NCI-H748 (cell line): ENCODE results near the gene DNAI4.

Source experiments
- DNase-seq: peaks from one replicate; lab custom pipeline; 2025; ENCODE audit not compliant: unreplicated experiment; lab: John Stamatoyannopoulos, UW

Gene DNAI4

DNA sequence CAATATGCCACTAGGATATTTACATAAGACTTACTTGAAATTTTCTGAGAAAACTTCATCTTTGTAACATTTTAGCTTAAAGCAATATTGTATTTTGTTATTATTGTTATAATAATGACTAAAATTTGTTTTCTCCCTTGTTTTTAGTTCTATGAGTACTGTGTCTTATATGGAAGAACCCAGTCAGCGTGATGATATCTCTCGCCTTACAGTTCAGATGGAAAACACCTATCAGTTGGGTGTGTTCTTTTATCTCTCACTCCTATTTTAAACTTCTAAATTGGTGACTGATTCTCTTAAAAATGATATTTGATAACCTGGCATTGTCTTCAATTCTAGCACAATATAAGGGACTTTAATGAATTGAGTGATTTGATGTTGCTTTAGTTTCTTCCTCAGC lies 154.4 kb downstream of the DNAI4 start:
- DNase-seq, result no peak

DNA sequence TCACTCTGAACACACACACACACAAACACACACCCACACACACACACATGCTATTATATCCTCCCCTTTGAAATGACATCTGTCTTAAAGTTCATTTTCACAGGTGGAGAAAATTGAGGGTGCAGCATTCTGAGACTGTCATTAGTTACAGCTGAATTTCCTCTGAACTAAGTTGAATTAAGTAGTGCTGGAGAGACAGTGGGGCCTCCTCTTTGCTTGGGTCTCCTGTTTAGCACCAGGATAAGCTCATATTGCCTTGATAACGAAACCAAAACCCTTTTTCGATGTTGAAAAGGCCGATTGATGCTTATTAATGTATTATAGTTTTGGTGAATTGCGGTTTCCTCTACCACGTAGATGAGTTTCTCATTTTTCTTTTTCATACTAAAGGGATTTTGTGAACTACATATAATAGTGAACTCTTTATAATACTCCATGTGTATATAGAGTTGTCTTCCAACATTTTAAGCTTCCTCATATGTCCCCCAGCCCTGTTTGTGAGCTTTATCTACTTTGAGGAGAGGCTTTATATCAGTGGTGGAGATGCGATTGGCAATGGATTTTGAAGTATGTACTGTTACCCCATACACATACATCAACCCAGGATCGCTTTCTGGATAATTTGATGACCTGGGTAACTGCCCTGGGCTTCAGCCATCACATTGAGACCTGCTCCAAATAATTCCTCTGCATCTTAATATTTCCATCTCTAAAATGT lies 155.0 kb downstream of the DNAI4 start:
- DNase-seq, result no peak

DNA sequence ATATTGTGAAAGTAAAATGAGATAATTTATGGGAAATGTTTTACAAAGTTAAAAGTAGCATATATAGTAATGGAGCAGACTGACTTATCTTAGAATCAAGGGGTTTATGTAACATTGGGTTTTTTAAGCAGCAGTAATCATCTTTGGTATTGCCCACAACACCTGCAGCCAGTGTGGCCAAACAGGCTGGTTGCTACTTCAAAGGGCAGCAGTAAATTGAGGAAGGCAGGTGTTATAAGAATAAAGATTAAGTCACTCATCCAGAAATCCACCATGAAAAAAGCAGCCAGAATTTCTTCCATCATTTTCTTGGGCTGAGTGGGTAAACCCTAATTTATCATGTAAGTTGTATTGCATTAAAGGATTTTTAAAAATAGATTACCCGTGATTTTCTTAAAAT lies 155.7 kb downstream of the DNAI4 start:
- peak; percentile 18 for DNase-seq

GRCh38 chr1:66767626-66768025 lies 157.0 kb downstream of the DNAI4 start:
- DNase-seq, result no peak

- DNase-seq, result peak; percentile 64
Observed at GRCh38 chr1:66764994-66765578, 159.6 kb downstream of the DNAI4 start.
